ENCODE results near the gene ZCCHC24. TPM values are rescaled to one million over a fixed set of nuclear protein-coding genes. Genes with fewer than 3 reads are reported as not detected.
"Not testable (repeated sequence)": the region's sequence is repeated elsewhere in the genome, so short reads cannot be mapped to it uniquely, and the experiment has no call there.

ZCCHC24 gene
- total and polyA plus RNA-seq, 9 donors = 21.6 to 92.1 (median 58.3) TPM

DNA sequence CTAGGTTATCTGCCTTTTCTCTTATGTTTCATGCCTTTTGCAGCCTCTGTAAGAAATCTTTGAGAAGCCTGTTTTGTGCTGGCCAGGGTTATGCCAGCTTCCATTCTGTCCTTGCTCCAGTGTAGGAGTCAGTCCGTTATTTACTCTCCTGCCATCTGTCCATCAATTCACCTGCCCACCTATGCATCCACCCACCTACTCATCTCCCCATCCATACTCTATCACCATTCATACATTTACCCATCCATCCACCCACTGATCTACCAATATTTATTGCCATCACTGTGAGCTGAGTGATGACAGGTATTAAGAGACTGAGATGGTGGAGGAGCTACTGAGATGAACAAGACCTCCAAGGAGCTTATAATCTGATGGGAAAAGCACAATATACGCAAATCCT is 110.9 kb downstream of the ZCCHC24 start:
- no peak for TF ChIP-seq EP300 (IDR thresholded peaks at IDR 0.05)
- Histone ChIP-seq H3K27ac (peak overlapping the region in 1 of 2 donors; percentile 66), H3K36me3 (no peaks in the 10 kb centered on the region), H3K4me1 (ENCODE audit: insufficient read depth) (peaks cover 12% of the 10 kb centered on the region), H3K4me3 (no peak overlapping the region), H3K27me3 (no peaks in the 10 kb centered on the region), H3K9me3 (no peaks in the 10 kb centered on the region)
- no peak for DNase-seq
- intact Hi-C loops (cut with DNase I) = no loop called here
- 89 to 93% (median 93%) methylated on average over 2 of the region's 2 CpGs for WGBS, 3 donors

DNA sequence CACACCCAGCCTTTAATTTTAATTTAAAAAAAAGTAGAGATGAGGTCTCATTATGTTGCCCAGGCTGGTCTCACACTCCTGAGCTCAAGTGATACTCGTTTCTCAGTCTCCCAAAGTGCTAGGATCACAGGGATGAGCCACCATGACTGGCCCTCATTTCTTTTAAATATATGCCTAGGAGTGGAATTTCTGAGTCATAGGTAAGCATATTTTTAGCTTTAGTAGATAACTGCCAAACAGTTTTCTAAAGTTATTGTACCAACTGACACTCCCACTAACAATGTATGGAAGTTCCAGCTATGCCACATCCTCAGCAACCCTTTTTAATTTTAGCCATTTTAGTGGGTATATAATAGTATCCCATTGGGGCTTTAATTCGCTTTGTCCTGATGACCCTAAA is 111.9 kb downstream of the ZCCHC24 start:
- Histone ChIP-seq H3K27me3 (no peaks in the 10 kb centered on the region), H3K4me3 (no peak overlapping the region), H3K4me1 (ENCODE audit: insufficient read depth) (peaks cover 12% of the 10 kb centered on the region), H3K36me3 (no peaks in the 10 kb centered on the region), H3K9me3 (no peaks in the 10 kb centered on the region), H3K27ac (no peak overlapping the region)
- no peak for DNase-seq
- 92 to 98% (median 96%) methylated on average over 2 of the region's 2 CpGs for WGBS, 3 donors
- intact Hi-C loops (cut with DNase I) = no loop called here
- no peak for TF ChIP-seq EP300 (IDR thresholded peaks at IDR 0.05)
- TF ChIP-seq POLR2A (IDR thresholded peaks at IDR 0.05) = no peak
- TF ChIP-seq, protein P1, sequence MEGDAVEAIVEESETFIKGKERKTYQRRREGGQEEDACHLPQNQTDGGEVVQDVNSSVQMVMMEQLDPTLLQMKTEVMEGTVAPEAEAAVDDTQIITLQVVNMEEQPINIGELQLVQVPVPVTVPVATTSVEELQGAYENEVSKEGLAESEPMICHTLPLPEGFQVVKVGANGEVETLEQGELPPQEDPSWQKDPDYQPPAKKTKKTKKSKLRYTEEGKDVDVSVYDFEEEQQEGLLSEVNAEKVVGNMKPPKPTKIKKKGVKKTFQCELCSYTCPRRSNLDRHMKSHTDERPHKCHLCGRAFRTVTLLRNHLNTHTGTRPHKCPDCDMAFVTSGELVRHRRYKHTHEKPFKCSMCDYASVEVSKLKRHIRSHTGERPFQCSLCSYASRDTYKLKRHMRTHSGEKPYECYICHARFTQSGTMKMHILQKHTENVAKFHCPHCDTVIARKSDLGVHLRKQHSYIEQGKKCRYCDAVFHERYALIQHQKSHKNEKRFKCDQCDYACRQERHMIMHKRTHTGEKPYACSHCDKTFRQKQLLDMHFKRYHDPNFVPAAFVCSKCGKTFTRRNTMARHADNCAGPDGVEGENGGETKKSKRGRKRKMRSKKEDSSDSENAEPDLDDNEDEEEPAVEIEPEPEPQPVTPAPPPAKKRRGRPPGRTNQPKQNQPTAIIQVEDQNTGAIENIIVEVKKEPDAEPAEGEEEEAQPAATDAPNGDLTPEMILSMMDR (IDR thresholded peaks at IDR 0.05) = no peak

DNA sequence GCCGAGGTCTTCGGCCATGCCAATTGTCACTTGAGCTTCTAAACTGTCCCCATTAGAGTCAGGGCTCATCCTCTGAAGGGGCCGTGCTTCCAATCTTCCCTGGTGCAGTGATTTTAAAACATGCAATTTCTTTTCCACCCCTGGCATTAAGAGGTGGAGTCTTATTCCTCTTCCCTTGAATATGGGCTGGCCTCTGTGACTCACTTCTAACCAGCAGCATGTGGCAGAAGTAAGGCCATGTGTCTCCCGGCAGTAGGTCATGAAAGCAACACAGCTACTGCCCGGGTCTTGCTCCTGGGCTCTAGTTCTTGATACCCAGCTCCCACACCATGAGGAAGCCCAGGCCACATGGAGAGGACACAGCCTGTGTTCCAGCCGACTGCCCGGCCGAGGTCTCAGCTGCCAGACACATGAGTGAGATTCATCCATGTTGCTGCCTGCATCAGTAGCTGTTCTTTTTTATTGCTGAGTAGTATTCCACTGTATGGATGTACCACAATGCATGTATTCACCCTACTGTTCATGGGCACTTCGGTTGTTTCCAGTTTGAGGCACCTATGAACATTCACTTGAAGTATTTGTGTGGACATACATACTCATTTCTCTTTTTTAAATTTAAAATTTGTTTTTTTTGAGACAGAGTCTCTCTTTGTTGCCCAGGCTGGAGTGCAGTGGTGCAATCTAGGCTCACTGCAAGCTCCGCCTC is 112.7 kb downstream of the ZCCHC24 start:
- H3K9me3 ChIP-seq; H3K27ac ChIP-seq; DNase-seq; H3K27me3 ChIP-seq; H3K36me3 ChIP-seq; intact Hi-C loops (cut with DNase I); H3K4me3 ChIP-seq: not testable (repeated sequence)
- 90 to 96% (median 95%) methylated on average over 2 to 5 of the region's 10 CpGs for WGBS, 3 donors
- H3K4me1 ChIP-seq (ENCODE audit: insufficient read depth) = peaks cover 12% of the 10 kb centered on the region

Other genes starting within 250 kb of the ZCCHC24 start
- 10 to 100 TPM; 15.5 to 39.2 (median 32.3) TPM for gene PPIF, start 98.2 kb downstream of the ZCCHC24 start, total RNA-seq
- 10 to 100 TPM; 18.3 to 64.3 TPM for gene PPIF, start 98.2 kb downstream of the ZCCHC24 start, polyA plus RNA-seq
- gene EIF5AL1, start 66.9 kb upstream of the ZCCHC24 start, total RNA-seq = under 1 TPM in 6 of 7 donors, not detected in 1; 0.10 to 0.72 (median 0.21) TPM
- gene EIF5AL1, start 66.9 kb upstream of the ZCCHC24 start, polyA plus RNA-seq = under 1 TPM; 0.15 to 0.43 TPM
- gene SFTPA2, start 114.8 kb upstream of the ZCCHC24 start, total RNA-seq = 1 to 10 TPM in 3 of 7 donors, under 1 TPM in 2, not detected in 2; 0.46 to 9.1 (median 1.2) TPM
- under 1 TPM; 0.04 to 0.22 TPM for gene SFTPA2, start 114.8 kb upstream of the ZCCHC24 start, polyA plus RNA-seq
- 1 to 10 TPM in 2 of 7 donors, under 1 TPM in 3, not detected in 2; 0.40 to 6.6 (median 0.65) TPM for gene SFTPA1, start 165.3 kb upstream of the ZCCHC24 start, total RNA-seq
- gene SFTPA1, start 165.3 kb upstream of the ZCCHC24 start, polyA plus RNA-seq = under 1 TPM in 1 of 2 donors, not detected in 1; 0.10 TPM